GM12891 (cell line): Measurements from ENCODE around the gene LRRC27.
"Not testable (repeated sequence)": the region's sequence is repeated elsewhere in the genome, so short reads cannot be mapped to it uniquely, and the experiment has no call there.

Experiments used
- POLR2A ChIP-seq: IDR thresholded peaks from 2 replicates; pipeline ENCODE4 v1.6.1; 2011; ENCODE audit warnings: low read depth, low read length, control low read depth
- POLR2AphosphoS5 ChIP-seq: IDR thresholded peaks from 2 replicates; pipeline ENCODE4 v1.6.1; 2011; ENCODE audit warnings: low read depth, low read length, control low read depth
- POU2F2 ChIP-seq: IDR thresholded peaks from 2 replicates; pipeline ENCODE4 v1.6.1; 2011; ENCODE audit warnings: low read depth, mild to moderate bottlenecking, control low read depth, low read length, moderate library complexity
- SPI1 ChIP-seq: IDR thresholded peaks from 2 replicates; pipeline ENCODE4 v1.6.1; 2011; ENCODE audit warnings: low read depth, low read length, control low read depth

DNA sequence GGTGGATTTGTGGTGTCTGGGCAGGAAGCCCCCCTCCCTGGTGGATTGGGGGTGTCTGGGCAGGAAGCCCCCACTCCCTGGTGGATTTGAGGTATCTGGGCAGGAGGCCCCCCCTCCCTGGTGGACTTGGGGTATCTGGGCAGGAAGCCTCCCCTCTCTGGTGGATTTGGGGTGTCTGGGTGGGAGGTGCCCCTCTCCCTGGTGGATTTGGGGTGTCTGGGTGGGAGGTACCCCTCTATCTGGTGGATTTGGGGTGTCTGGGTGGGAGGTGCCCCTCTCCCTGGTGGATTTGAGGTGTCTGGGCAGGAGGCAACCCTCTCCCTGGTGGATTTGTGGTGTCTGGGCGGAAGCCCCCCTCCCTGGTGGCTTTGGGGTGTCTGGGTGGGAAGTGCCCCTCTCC is 54.9 kb downstream of the LRRC27 start:
- TF ChIP-seq POLR2AphosphoS5, POLR2A, SPI1, POU2F2: not testable (repeated sequence)
